ENCODE measurements around the gene PLA2G15. TPM values are rescaled to one million over a fixed set of nuclear protein-coding genes. Genes with fewer than 3 reads are reported as not detected.

PLA2G15 gene
- total and polyA plus RNA-seq, 2 experiments from 2014 or later: 24.2 to 31.7 TPM

GRCh38 chr16:68202091-68202519, 43.1 kb upstream of the PLA2G15 start:
- no peak overlapping the region for H3K27ac ChIP-seq
- no peaks in the 10 kb centered on the region for H3K36me3 ChIP-seq (replicated peaks; ENCODE audit: insufficient read depth, low read depth)
- TF ChIP-seq CTCF (IDR thresholded peaks at IDR 0.05; ENCODE audit: poor library complexity) (no peak), EZH2phosphoT487 (IDR thresholded peaks at IDR 0.05; ENCODE audit: low read depth, severe bottlenecking, unreplicated experiment) (no peak), EZH2 (IDR thresholded peaks at IDR 0.05; ENCODE audit: borderline replicate concordance) (no peak)
- no peaks in the 10 kb centered on the region for H3K4me1 ChIP-seq (ENCODE audit: insufficient read depth)
- no peaks in the 10 kb centered on the region for H3K27me3 ChIP-seq
- H3K4me2 ChIP-seq: no peak overlapping the region
- no peaks in the 10 kb centered on the region for H3K79me2 ChIP-seq
- no peak overlapping the region for H3K4me3 ChIP-seq
- no peaks in the 10 kb centered on the region for H4K20me1 ChIP-seq (ENCODE audit: insufficient read depth, poor library complexity, severe bottlenecking)
- no peaks in the 10 kb centered on the region for H3K9me3 ChIP-seq (ENCODE audit: low read depth)
- DNase-seq (ENCODE audit: low spot score): no peak
- H2AFZ ChIP-seq: no peak overlapping the region
- no peaks in the 10 kb centered on the region for H3K9me2 ChIP-seq (replicated peaks; ENCODE audit: insufficient read depth)

- 93% methylated on average over 2 of the region's 2 CpGs for WGBS (ENCODE audit: low lambda C conversion rate, missing lambda C conversion rate)
- Histone ChIP-seq H3K79me2 (peaks cover 7% of the 10 kb centered on the region), H4K20me1 (ENCODE audit: insufficient read depth, poor library complexity, severe bottlenecking) (no peaks in the 10 kb centered on the region), H3K9me3 (ENCODE audit: low read depth) (no peaks in the 10 kb centered on the region), H3K27ac (no peak overlapping the region), H3K36me3 (replicated peaks; ENCODE audit: insufficient read depth, low read depth) (no peaks in the 10 kb centered on the region), H3K9me2 (replicated peaks; ENCODE audit: insufficient read depth) (no peaks in the 10 kb centered on the region), H3K4me2 (no peak overlapping the region), H2AFZ (no peak overlapping the region), H3K4me3 (no peak overlapping the region), H3K27me3 (no peaks in the 10 kb centered on the region), H3K4me1 (ENCODE audit: insufficient read depth) (no peaks in the 10 kb centered on the region)
- TF ChIP-seq EZH2phosphoT487 (IDR thresholded peaks at IDR 0.05; ENCODE audit: low read depth, severe bottlenecking, unreplicated experiment) (no peak), EZH2 (IDR thresholded peaks at IDR 0.05; ENCODE audit: borderline replicate concordance) (no peak), CTCF (IDR thresholded peaks at IDR 0.05; ENCODE audit: poor library complexity) (no peak)
- no peak for DNase-seq (ENCODE audit: low spot score)
These were observed 38.9 kb upstream of the PLA2G15 start for GRCh38 chr16:68206245-68206644.

GRCh38 chr16:68214726-68215125, 30.4 kb upstream of the PLA2G15 start:
- Histone ChIP-seq H3K4me3 (no peak overlapping the region), H3K4me2 (no peak overlapping the region), H2AFZ (no peak overlapping the region), H3K9me2 (replicated peaks; ENCODE audit: insufficient read depth) (no peaks in the 10 kb centered on the region), H3K4me1 (ENCODE audit: insufficient read depth) (no peaks in the 10 kb centered on the region), H3K27ac (no peak overlapping the region), H3K36me3 (replicated peaks; ENCODE audit: insufficient read depth, low read depth) (no peaks in the 10 kb centered on the region), H3K9me3 (ENCODE audit: low read depth) (no peaks in the 10 kb centered on the region), H4K20me1 (ENCODE audit: insufficient read depth, poor library complexity, severe bottlenecking) (no peaks in the 10 kb centered on the region), H3K79me2 (no peaks in the 10 kb centered on the region), H3K27me3 (no peaks in the 10 kb centered on the region)
- WGBS (ENCODE audit: low lambda C conversion rate, missing lambda C conversion rate): 92% methylated on average over 3 of the region's 3 CpGs
- DNase-seq (ENCODE audit: low spot score): no peak
- TF ChIP-seq EZH2phosphoT487 (IDR thresholded peaks at IDR 0.05; ENCODE audit: low read depth, severe bottlenecking, unreplicated experiment) (no peak), CTCF (IDR thresholded peaks at IDR 0.05; ENCODE audit: poor library complexity) (no peak), EZH2 (IDR thresholded peaks at IDR 0.05; ENCODE audit: borderline replicate concordance) (no peak)

- Histone ChIP-seq H3K79me2 (no peaks in the 10 kb centered on the region), H3K36me3 (replicated peaks; ENCODE audit: insufficient read depth, low read depth) (no peaks in the 10 kb centered on the region), H3K27ac (no peak overlapping the region), H3K9me2 (replicated peaks; ENCODE audit: insufficient read depth) (no peaks in the 10 kb centered on the region), H3K27me3 (no peaks in the 10 kb centered on the region), H2AFZ (no peak overlapping the region), H3K4me2 (no peak overlapping the region), H4K20me1 (ENCODE audit: insufficient read depth, poor library complexity, severe bottlenecking) (no peaks in the 10 kb centered on the region), H3K9me3 (ENCODE audit: low read depth) (no peaks in the 10 kb centered on the region), H3K4me1 (ENCODE audit: insufficient read depth) (no peaks in the 10 kb centered on the region), H3K4me3 (no peak overlapping the region)
- no peak for DNase-seq (ENCODE audit: low spot score)
- WGBS (ENCODE audit: low lambda C conversion rate, missing lambda C conversion rate): 95% methylated on average over 1 of the region's 1 CpG
- no peak for TF ChIP-seq EZH2phosphoT487 (IDR thresholded peaks at IDR 0.05; ENCODE audit: low read depth, severe bottlenecking, unreplicated experiment)
- no peak for TF ChIP-seq EZH2 (IDR thresholded peaks at IDR 0.05; ENCODE audit: borderline replicate concordance)
- no peak for TF ChIP-seq CTCF (IDR thresholded peaks at IDR 0.05; ENCODE audit: poor library complexity)
These were observed 29.9 kb upstream of the PLA2G15 start for GRCh38 chr16:68215302-68215701.

Measured in hepatocyte (in vitro differentiated cells).